H1 (cell line): ENCODE measurements around the gene RPS6KA2. TPM values are rescaled to one million over a fixed set of nuclear protein-coding genes. Genes with fewer than 3 reads are reported as not detected.

Experiments
- CBX8 ChIP-seq: fragments of 300-800, 300-1000 bp; sonication (generic); IDR thresholded peaks from 2 replicates; pipeline ENCODE4 v1.7.1; 2016; ENCODE audit warnings: low read depth, low read length, borderline replicate concordance
- CHD7 ChIP-seq: fragments of 300-600 bp; sonication (generic); IDR thresholded peaks from 2 replicates; pipeline ENCODE4 v1.7.1; 2012; ENCODE audit warnings: low read length, moderate library complexity, mild to moderate bottlenecking, inconsistent platforms; ENCODE audit not compliant: insufficient replicate concordance
- CREB1 ChIP-seq: IDR thresholded peaks from 2 replicates; pipeline ENCODE4 v1.6.1; 2012; ENCODE audit warnings: inconsistent platforms
- CTCF ChIP-seq, 3 experiments: IDR thresholded peaks; 1 replicate in 2 of 3; 2 replicates in 1 of 3; pipeline versions ENCODE4 v1.5.1 to v1.6.1; 2011; ENCODE audit warnings: low read length in 3 of 3, mild to moderate bottlenecking in 3 of 3, inconsistent platforms in 2 of 3, low read depth in 1 of 3, moderate library complexity in 1 of 3; ENCODE audit not compliant: insufficient read depth in 1 of 3; ENCODE audit errors: control extremely low read depth in 1 of 3
- KDM5A ChIP-seq: fragments of 200-600 bp; IDR thresholded peaks from 2 replicates; pipeline ENCODE4 v1.7.1; 2012; ENCODE audit warnings: mild to moderate bottlenecking, low read length, inconsistent platforms, mixed read lengths
- NANOG ChIP-seq: IDR thresholded peaks from 2 replicates; pipeline ENCODE4 v1.6.1; 2011; ENCODE audit warnings: low read length, low read depth, mild to moderate bottlenecking, inconsistent platforms; ENCODE audit not compliant: insufficient read depth, poor library complexity, severe bottlenecking
- SIX5 ChIP-seq: IDR thresholded peaks from 2 replicates; pipeline ENCODE4 v1.6.1; 2011; ENCODE audit warnings: mild to moderate bottlenecking, low read depth, low read length
- polyA plus RNA-seq, 7 experiments: library from polyadenylated mRNA; depleted of rRNA in 3 of 7; stranded (reverse) in 5 of 7; unstranded in 2 of 7; fragments of >200 nt in 5 of 7; fragments of 200-250 nt in 2 of 7; gene quantifications; 1 replicate in 5 of 7; 2 replicates in 1 of 7; 4 replicates in 1 of 7; pipeline versions ENCODE4 v1.2.1 to v1.2.3, GENCODE V29; 2011 to 2013; ENCODE audit warnings: missing spikeins in 2 of 7, mixed read lengths in 2 of 7
- total RNA-seq: library from RNA; stranded (reverse); fragmentation: NEBNext Ultra II Directional; extraction: Animal tissue kit (Norgen Biotek cat#: 25700); gene quantifications from 2 replicates; pipeline ENCODE4 v1.2.1, GENCODE V29; 2021

RPS6KA2 gene
- total and polyA plus RNA-seq, 2 of the 8 experiments (the other 6 are each of a cell fraction or from before 2014, with no cell fraction given): 8.8 to 25.7 TPM

GRCh38 chr6:166394036-166394892 is 232.8 kb downstream of the RPS6KA2 start (continued):
- TF ChIP-seq CHD7 (no peak), CTCF (IDR thresholded peaks at IDR 0.05; ENCODE audit: control extremely low read depth in 1 of 3, insufficient read depth in 1 of 3, low read depth in 1 of 3, low read length in 3 of 3) (no peak), SIX5 (no peak), NANOG (no peak), CREB1 (no peak), CBX8 (no peak), KDM5A (no peak)
